A549 (cell line): ENCODE measurements around the gene PDE10A. TPM values are rescaled to one million over a fixed set of nuclear protein-coding genes. Genes with fewer than 3 reads are reported as not detected.

ENCODE experiments used
- ATAC-seq, 2 experiments: fragments of 200-7000 bp in 1 of 2; fragments of >200 bp in 1 of 2; cut with Nextera tagmentation in 1 of 2; cut with Tn5 transposase in 1 of 2; 3 replicates each; pipeline versions ENCODE4 v1.8.0 to v1.9.1; 2018 to 2020; ENCODE audit warnings: mild to moderate bottlenecking in 1 of 2, moderate library complexity in 1 of 2
- CTCF ChIA-PET: fragments of 300-600 bp; sonication (Branson Sonifier 250); formaldehyde crosslinking; extraction: SDS; loops from one replicate; lab custom pipeline; 2021; ENCODE audit warnings: antibody characterized with exemption, inconsistent platforms; lab: Yijun Ruan, JAX
- POLR2A ChIA-PET: fragments of 350-600 bp; formaldehyde crosslinking; extraction: SDS; loops from one replicate; lab custom pipeline; 2021; ENCODE audit warnings: antibody characterized with exemption, inconsistent platforms; lab: Yijun Ruan, JAX
- DNase-seq, 2 experiments: peaks; one replicate each; pipeline versions ENCODE4 v3.0.0 to v3.0.0-alpha.2; 2011 to 2016; ENCODE audit warnings: low read depth in 1 of 2, low spot score in 1 of 2
- FAIRE-seq: peaks from 2 replicates; lab custom pipeline; 2011; peaks lifted over from hg19 to GRCh38; lab: Jason Lieb, UNC
- H3K27ac ChIP-seq, 2 experiments: fragments of >200 bp; sonication (Bioruptor Twin); formaldehyde crosslinking; 3 replicates each; pipeline ENCODE4 v1.5.1; 2016 to 2017
- H3K4me1 ChIP-seq: fragments of >200 bp; sonication (Bioruptor Twin); formaldehyde crosslinking; 3 replicates; pipeline ENCODE4 v1.6.1; 2016
- H3K4me2 ChIP-seq: fragments of >200 bp; sonication (Bioruptor Twin); formaldehyde crosslinking; 3 replicates; pipeline ENCODE4 v1.6.1; 2016
- H3K4me3 ChIP-seq: fragments of >200 bp; sonication (Bioruptor Twin); formaldehyde crosslinking; 3 replicates; pipeline ENCODE4 v1.5.1; 2016
- H3K9me3 ChIP-seq: fragments of >200 bp; sonication (Bioruptor Twin); formaldehyde crosslinking; 3 replicates; pipeline ENCODE4 v1.6.1; 2016
- BHLHE40 ChIP-seq: IDR thresholded peaks from 2 replicates; pipeline ENCODE4 v1.6.1; 2012; ENCODE audit warnings: low read depth, low read length, inconsistent platforms
- CBX2 ChIP-seq: fragments of 200-600 bp; sonication (generic); IDR thresholded peaks from 2 replicates; pipeline ENCODE4 v1.6.1; 2016; ENCODE audit warnings: low read depth, mild to moderate bottlenecking, borderline replicate concordance
- CBX8 ChIP-seq: fragments of 200-600 bp; sonication (generic); IDR thresholded peaks from 2 replicates; pipeline ENCODE4 v1.6.1; 2016
- CHD2 ChIP-seq: fragments of 150-350 bp; IDR thresholded peaks from 2 replicates; pipeline ENCODE4 v1.6.1; 2014; ENCODE audit warnings: low read length; ENCODE audit not compliant: partially characterized antibody
- CHD4 ChIP-seq: fragments of 200-600 bp; sonication (generic); IDR thresholded peaks from 2 replicates; pipeline ENCODE4 v1.6.1; 2016; ENCODE audit warnings: antibody characterized with exemption, mild to moderate bottlenecking, borderline replicate concordance
- EHF ChIP-seq: fragments of 250-450 bp; sonication (Bioruptor Pico); IDR thresholded peaks from 2 replicates; pipeline ENCODE4 v1.5.0; 2020; ENCODE audit warnings: mild to moderate bottlenecking
- EP300 ChIP-seq, 2 experiments: fragments of >200 bp; sonication (Bioruptor Twin); formaldehyde crosslinking; IDR thresholded peaks; 2 replicates in 1 of 2; 3 replicates in 1 of 2; pipeline ENCODE4 v1.6.1; 2016 to 2017
- ESRRA ChIP-seq: fragments of 150-350 bp; IDR thresholded peaks from 2 replicates; pipeline ENCODE4 v1.6.1; 2014; ENCODE audit warnings: mild to moderate bottlenecking, low read length, borderline replicate concordance
- FOSB ChIP-seq: fragments of 250-450 bp; sonication (Bioruptor Pico); IDR thresholded peaks from 2 replicates; pipeline ENCODE4 v1.5.0; 2020; ENCODE audit warnings: mild to moderate bottlenecking, moderate library complexity
- FOXS1 ChIP-seq: fragments of 250-450 bp; sonication (Bioruptor Pico); IDR thresholded peaks from 2 replicates; pipeline ENCODE4 v1.5.0; 2020; ENCODE audit warnings: mild to moderate bottlenecking, moderate library complexity
- GATA3 ChIP-seq: IDR thresholded peaks from 2 replicates; pipeline ENCODE4 v1.6.1; 2012; ENCODE audit warnings: borderline replicate concordance
- HEYL ChIP-seq: fragments of 250-450 bp; sonication (Bioruptor Pico); IDR thresholded peaks from 2 replicates; pipeline ENCODE4 v1.8.0; 2021; ENCODE audit warnings: mild to moderate bottlenecking, moderate library complexity
- HOXA7 ChIP-seq: fragments of 250-450 bp; sonication (Bioruptor Pico); IDR thresholded peaks from 2 replicates; pipeline ENCODE4 v1.5.0; 2020; ENCODE audit warnings: mild to moderate bottlenecking, moderate library complexity
- JUN ChIP-seq, 2 experiments: fragments of >200 bp; sonication (Bioruptor Twin); formaldehyde crosslinking; IDR thresholded peaks; 2 replicates in 1 of 2; 3 replicates in 1 of 2; pipeline ENCODE4 v1.6.1; 2016 to 2017
- JUNB ChIP-seq: fragments of >200 bp; sonication (Bioruptor Twin); formaldehyde crosslinking; IDR thresholded peaks from 2 replicates; pipeline ENCODE4 v1.6.1; 2016
- KDM5A ChIP-seq: fragments of 200-600 bp; sonication (generic); IDR thresholded peaks from 2 replicates; pipeline ENCODE4 v1.6.1; 2016; ENCODE audit warnings: antibody characterized with exemption, mild to moderate bottlenecking
- MYC ChIP-seq: IDR thresholded peaks from 2 replicates; pipeline ENCODE4 v1.6.1; 2012; ENCODE audit warnings: mild to moderate bottlenecking, inconsistent platforms, low read length, improper control_type of control experiment, borderline replicate concordance
- NPAS2 ChIP-seq: fragments of 250-450 bp; sonication (Bioruptor Pico); IDR thresholded peaks from 2 replicates; pipeline ENCODE4 v1.8.0; 2022; ENCODE audit warnings: mild to moderate bottlenecking, moderate library complexity, borderline replicate concordance
- PBX3 ChIP-seq: IDR thresholded peaks from 2 replicates; pipeline ENCODE4 v1.6.1; 2012
- POLR2A ChIP-seq: IDR thresholded peaks from 2 replicates; pipeline ENCODE4 v1.6.1; 2012; ENCODE audit warnings: mild to moderate bottlenecking, low read length
- POLR2AphosphoS2 ChIP-seq: conservative IDR thresholded peaks from 2 replicates; pipeline ENCODE4 v1.6.1; 2012; ENCODE audit warnings: low read length, improper control_type of control experiment, inconsistent platforms
- RARB ChIP-seq: fragments of 250-450 bp; sonication (Bioruptor Pico); IDR thresholded peaks from 2 replicates; pipeline ENCODE4 v1.8.0; 2021; ENCODE audit warnings: mild to moderate bottlenecking, moderate library complexity
- RFX5 ChIP-seq: fragments of 450-650 bp; IDR thresholded peaks from 2 replicates; pipeline ENCODE4 v1.7.1; 2014; ENCODE audit warnings: antibody characterized with exemption, mild to moderate bottlenecking, moderate library complexity
- RNF2 ChIP-seq: fragments of 200-600 bp; sonication (generic); IDR thresholded peaks from 2 replicates; pipeline ENCODE4 v1.6.1; 2016; ENCODE audit warnings: low read depth, mild to moderate bottlenecking, antibody characterized with exemption, moderate library complexity, borderline replicate concordance
- SMC3 ChIP-seq: fragments of >200 bp; sonication (Bioruptor Twin); formaldehyde crosslinking; IDR thresholded peaks from 3 replicates; pipeline ENCODE4 v1.6.1; 2018; ENCODE audit warnings: inconsistent platforms
- TP53 ChIP-seq: fragments of 250-450 bp; sonication (Bioruptor Pico); IDR thresholded peaks from 2 replicates; pipeline ENCODE4 v1.5.0; 2021; ENCODE audit warnings: mild to moderate bottlenecking, moderate library complexity
- ZNF302 ChIP-seq: fragments of 250-450 bp; sonication (Bioruptor Pico); IDR thresholded peaks from 2 replicates; pipeline ENCODE4 v1.9.0; 2021; ENCODE audit warnings: inconsistent platforms, mild to moderate bottlenecking, moderate library complexity
- WGBS: methylation state at CpG from one replicate; pipeline ENCODE4 v1.1.6; 2017; ENCODE audit errors: missing lambda C conversion rate; 5-methylcytosine and 5-hydroxymethylcytosine counted together
- polyA plus RNA-seq, 4 experiments: library from polyadenylated mRNA; depleted of rRNA in 3 of 4; stranded (reverse); fragments of >200 nt; fragmentation: RNase III in 1 of 4; extraction: RNeasy Plus Mini Kit Qiagen cat#74134 plus additional on column Dnase treatment in 1 of 4; gene quantifications; 2 replicates in 3 of 4; 3 replicates in 1 of 4; pipeline ENCODE4 v1.2.3, GENCODE V29; 2011 to 2017
- TF ChIP-seq, protein P1 (sequence below): fragments of 150-350 bp; IDR thresholded peaks from 2 replicates; pipeline ENCODE4 v1.6.1; 2014; ENCODE audit warnings: low read depth, mild to moderate bottlenecking, low read length
- TF ChIP-seq, protein P2 (sequence below): fragments of >200 bp; sonication (Bioruptor Twin); formaldehyde crosslinking; IDR thresholded peaks from 3 replicates; pipeline ENCODE4 v1.5.1; 2016
- TF ChIP-seq, protein P3 (sequence below): fragments of >200 bp; sonication (Bioruptor Twin); formaldehyde crosslinking; IDR thresholded peaks from 2 replicates; pipeline ENCODE4 v1.6.1; 2016
- TF ChIP-seq, protein P4 (sequence below): IDR thresholded peaks from 2 replicates; pipeline ENCODE4 v1.6.1; 2012

The PDE10A gene
- polyA plus RNA-seq, 2 of the 4 experiments (the other 2 are of a cell fraction), result 44.9 to 92.5 TPM

DNA sequence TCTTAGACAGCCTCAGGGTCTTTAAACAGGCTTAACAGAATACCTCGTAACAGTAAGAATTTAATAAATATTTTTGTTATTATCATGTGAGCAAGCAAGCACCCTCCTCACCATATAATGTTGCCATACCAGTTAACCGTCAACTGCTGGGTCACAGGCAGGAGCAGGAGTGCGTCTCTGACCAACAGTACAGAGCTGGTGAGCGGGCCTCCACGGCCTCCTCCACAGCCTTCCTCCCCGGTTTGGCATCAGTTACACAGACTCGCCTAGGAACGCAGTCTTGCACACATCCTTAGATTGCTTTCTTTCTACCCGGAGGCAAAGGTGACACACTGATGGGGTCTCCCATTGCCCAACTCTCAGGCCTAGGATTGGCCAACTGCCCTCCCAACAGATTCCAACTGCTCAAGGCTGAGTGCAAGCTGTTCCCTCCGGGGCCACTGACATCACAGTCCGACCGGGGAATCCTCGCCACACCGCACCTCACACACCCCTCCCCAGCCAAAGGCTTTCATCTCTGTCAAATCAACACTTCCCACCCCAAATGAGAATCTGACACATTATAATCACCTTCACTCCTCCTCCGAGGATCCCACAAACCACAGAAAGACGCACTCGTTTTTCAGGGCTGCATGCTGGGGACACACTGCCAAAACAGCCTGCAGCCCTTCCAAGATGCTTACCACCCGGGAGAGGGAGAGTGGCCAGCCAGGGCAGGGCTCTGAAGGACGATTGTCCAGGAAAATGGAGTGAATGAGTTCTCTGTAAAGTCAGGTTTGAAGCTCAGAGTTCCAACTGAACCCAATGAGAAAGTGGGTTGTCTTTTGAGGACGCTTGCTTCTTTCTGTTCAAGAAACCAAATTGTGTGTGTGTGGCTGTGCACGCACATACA, 63.2 kb downstream of the PDE10A start:
- H3K27ac ChIP-seq, result no peak overlapping the region
- ATAC-seq, result no peak
- H3K4me2 ChIP-seq, result no peak overlapping the region

GRCh38 chr6:165599121-165599520, 63.9 kb downstream of the PDE10A start:
- H3K4me1 ChIP-seq, result no peaks in the 10 kb centered on the region
- 59% methylated on average over 3 of the region's 3 CpGs for WGBS
- ATAC-seq, result no peak
- no peak for TF ChIP-seq RARB (CRISPR knock-in tag)
- no peak for TF ChIP-seq CHD2
- no peak for TF ChIP-seq PBX3
- no peak for TF ChIP-seq CBX2
- no peak for TF ChIP-seq NPAS2 (CRISPR knock-in tag)
- no peak for TF ChIP-seq HOXA7 (CRISPR knock-in tag)
- no peak for TF ChIP-seq JUNB
- TF ChIP-seq RFX5, result no peak
- no peak for TF ChIP-seq POLR2A
- TF ChIP-seq RNF2, result no peak
- no peak for TF ChIP-seq SMC3
- no peak for TF ChIP-seq ESRRA
- TF ChIP-seq, protein P1, sequence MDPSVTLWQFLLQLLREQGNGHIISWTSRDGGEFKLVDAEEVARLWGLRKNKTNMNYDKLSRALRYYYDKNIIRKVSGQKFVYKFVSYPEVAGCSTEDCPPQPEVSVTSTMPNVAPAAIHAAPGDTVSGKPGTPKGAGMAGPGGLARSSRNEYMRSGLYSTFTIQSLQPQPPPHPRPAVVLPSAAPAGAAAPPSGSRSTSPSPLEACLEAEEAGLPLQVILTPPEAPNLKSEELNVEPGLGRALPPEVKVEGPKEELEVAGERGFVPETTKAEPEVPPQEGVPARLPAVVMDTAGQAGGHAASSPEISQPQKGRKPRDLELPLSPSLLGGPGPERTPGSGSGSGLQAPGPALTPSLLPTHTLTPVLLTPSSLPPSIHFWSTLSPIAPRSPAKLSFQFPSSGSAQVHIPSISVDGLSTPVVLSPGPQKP, result no peak
- TF ChIP-seq HEYL, result no peak
- TF ChIP-seq ZNF302 (CRISPR knock-in tag), result no peak
- TF ChIP-seq EP300 (IDR thresholded peaks at IDR 0.05), result no peak
- no peak for TF ChIP-seq CBX8
- TF ChIP-seq EHF (CRISPR knock-in tag), result no peak
- no peak for TF ChIP-seq FOXS1 (CRISPR knock-in tag)
- TF ChIP-seq, all 56 proteins: peak for 0
- POLR2A ChIA-PET, result no interaction called here
- CTCF ChIA-PET, result interaction anchor here (1.2 kb wide), 1 partner anchor 144 kb away, joined by 3 read pairs; no protein-coding TSS in a partner anchor
- no peak overlapping the region for H3K4me2 ChIP-seq
- no peak overlapping the region for H3K4me3 ChIP-seq
- H3K9me3 ChIP-seq, result no peaks in the 10 kb centered on the region
- FAIRE-seq, result no peak
- H3K27ac ChIP-seq, result no peak overlapping the region
- DNase-seq, result no peak

More for the DNA sequence above, 63.2 kb downstream of the PDE10A start:
- Histone ChIP-seq H3K9me3 (no peaks in the 10 kb centered on the region), H3K4me1 (no peaks in the 10 kb centered on the region), H3K4me3 (no peak overlapping the region)
- WGBS, result 86% methylated on average over 19 of the region's 21 CpGs
- ChIA-PET CTCF (interaction anchor here (1.2 kb wide), 1 partner anchor 145 kb away, joined by 3 read pairs; no protein-coding TSS in a partner anchor), POLR2A (no interaction called here)
- DNase-seq (no peak), FAIRE-seq (no peak)
- no peak for TF ChIP-seq EHF (CRISPR knock-in tag)
- no peak for TF ChIP-seq GATA3
- TF ChIP-seq MYC, result no peak
- TF ChIP-seq, protein P2, sequence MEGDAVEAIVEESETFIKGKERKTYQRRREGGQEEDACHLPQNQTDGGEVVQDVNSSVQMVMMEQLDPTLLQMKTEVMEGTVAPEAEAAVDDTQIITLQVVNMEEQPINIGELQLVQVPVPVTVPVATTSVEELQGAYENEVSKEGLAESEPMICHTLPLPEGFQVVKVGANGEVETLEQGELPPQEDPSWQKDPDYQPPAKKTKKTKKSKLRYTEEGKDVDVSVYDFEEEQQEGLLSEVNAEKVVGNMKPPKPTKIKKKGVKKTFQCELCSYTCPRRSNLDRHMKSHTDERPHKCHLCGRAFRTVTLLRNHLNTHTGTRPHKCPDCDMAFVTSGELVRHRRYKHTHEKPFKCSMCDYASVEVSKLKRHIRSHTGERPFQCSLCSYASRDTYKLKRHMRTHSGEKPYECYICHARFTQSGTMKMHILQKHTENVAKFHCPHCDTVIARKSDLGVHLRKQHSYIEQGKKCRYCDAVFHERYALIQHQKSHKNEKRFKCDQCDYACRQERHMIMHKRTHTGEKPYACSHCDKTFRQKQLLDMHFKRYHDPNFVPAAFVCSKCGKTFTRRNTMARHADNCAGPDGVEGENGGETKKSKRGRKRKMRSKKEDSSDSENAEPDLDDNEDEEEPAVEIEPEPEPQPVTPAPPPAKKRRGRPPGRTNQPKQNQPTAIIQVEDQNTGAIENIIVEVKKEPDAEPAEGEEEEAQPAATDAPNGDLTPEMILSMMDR, result no peak
- no peak for TF ChIP-seq TP53
- TF ChIP-seq KDM5A, result no peak
- TF ChIP-seq, protein P1, result no peak
- no peak for TF ChIP-seq HOXA7 (CRISPR knock-in tag)
- no peak for TF ChIP-seq FOXS1 (CRISPR knock-in tag)
- no peak for TF ChIP-seq RFX5
- TF ChIP-seq POLR2AphosphoS2, result no peak
- no peak for TF ChIP-seq RARB (CRISPR knock-in tag)
- TF ChIP-seq HEYL, result no peak
- TF ChIP-seq BHLHE40, result no peak
- TF ChIP-seq CBX2, result no peak
- TF ChIP-seq, protein P3, sequence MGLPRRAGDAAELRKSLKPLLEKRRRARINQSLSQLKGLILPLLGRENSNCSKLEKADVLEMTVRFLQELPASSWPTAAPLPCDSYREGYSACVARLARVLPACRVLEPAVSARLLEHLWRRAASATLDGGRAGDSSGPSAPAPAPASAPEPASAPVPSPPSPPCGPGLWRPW, result no peak
- TF ChIP-seq, protein P4, sequence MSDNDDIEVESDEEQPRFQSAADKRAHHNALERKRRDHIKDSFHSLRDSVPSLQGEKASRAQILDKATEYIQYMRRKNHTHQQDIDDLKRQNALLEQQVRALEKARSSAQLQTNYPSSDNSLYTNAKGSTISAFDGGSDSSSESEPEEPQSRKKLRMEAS, result no peak
- TF ChIP-seq JUN (IDR thresholded peaks at IDR 0.05), result no peak
- TF ChIP-seq CHD4, result no peak
- TF ChIP-seq FOSB (CRISPR knock-in tag), result no peak
